GM23338 (cell line): Measurements from ENCODE around the gene ARX. TPM values are rescaled to one million over a fixed set of nuclear protein-coding genes. Genes with fewer than 3 reads are reported as not detected.

Experiments
- ATAC-seq: fragments of 200-7000 bp; cut with Tn5 transposase; 3 replicates; pipeline ENCODE4 v1.9.1; 2020
- DNase-seq: peaks from one replicate; pipeline ENCODE4 v3.0.0-alpha.2; 2015; ENCODE audit warnings: low spot score
- H2AFZ ChIP-seq: fragments of 200-600 bp; sonication (generic); 2 replicates; pipeline ENCODE4 v1.8.0; 2016; ENCODE audit warnings: antibody characterized with exemption, mild to moderate bottlenecking, moderate library complexity
- H3F3A ChIP-seq: fragments of 200-600 bp; sonication (generic); replicated peaks from 2 replicates; pipeline ENCODE4 v1.8.0; 2017; ENCODE audit warnings: antibody characterized with exemption, mixed run types, low read depth
- H3K27ac ChIP-seq: fragments of 200-600 bp; sonication (generic); 2 replicates; pipeline ENCODE4 v1.6.1; 2016; ENCODE audit warnings: low read depth
- H3K27me3 ChIP-seq: fragments of 200-600 bp; sonication (generic); 2 replicates; pipeline ENCODE4 v1.8.0; 2016; ENCODE audit warnings: mild to moderate bottlenecking, mixed run types, moderate library complexity; ENCODE audit not compliant: insufficient read depth
- H3K36me3 ChIP-seq: fragments of 200-600 bp; sonication (generic); 2 replicates; pipeline ENCODE4 v1.8.0; 2016; ENCODE audit warnings: mild to moderate bottlenecking; ENCODE audit not compliant: insufficient read depth
- H3K4me1 ChIP-seq: fragments of 200-600 bp; sonication (generic); 2 replicates; pipeline ENCODE4 v1.8.0; 2016; ENCODE audit warnings: mild to moderate bottlenecking, moderate library complexity; ENCODE audit not compliant: insufficient read depth
- H3K4me2 ChIP-seq: fragments of 200-600 bp; sonication (generic); 2 replicates; pipeline ENCODE4 v1.7.1; 2017; ENCODE audit warnings: mixed run types
- H3K4me3 ChIP-seq: fragments of 200-600 bp; sonication (generic); 2 replicates; pipeline ENCODE4 v1.6.1; 2016; ENCODE audit warnings: mixed run types
- H3K79me2 ChIP-seq: fragments of 200-600 bp; sonication (generic); replicated peaks from 2 replicates; pipeline ENCODE4 v1.8.0; 2017; ENCODE audit warnings: mild to moderate bottlenecking; ENCODE audit not compliant: insufficient read depth
- H3K9me2 ChIP-seq: fragments of 200-600 bp; sonication (generic); 2 replicates; pipeline ENCODE4 v1.8.0; 2017; ENCODE audit not compliant: insufficient read depth
- H4K20me1 ChIP-seq: fragments of 200-600 bp; sonication (generic); replicated peaks from 2 replicates; pipeline ENCODE4 v1.8.0; 2017; ENCODE audit warnings: mild to moderate bottlenecking; ENCODE audit not compliant: insufficient read depth
- H3K27ac Mint-ChIP-seq: 2 replicates; pipeline ENCODE4 v1.8.0; 2020; ENCODE audit warnings: inconsistent platforms, mild to moderate bottlenecking, moderate library complexity, mixed read lengths
- H3K27me3 Mint-ChIP-seq: 3 replicates; pipeline ENCODE4 v1.8.0; 2022; ENCODE audit warnings: low read depth, mild to moderate bottlenecking, moderate library complexity, mixed read lengths, inconsistent platforms; ENCODE audit not compliant: insufficient read depth, poor library complexity
- H3K36me3 Mint-ChIP-seq: 3 replicates; pipeline ENCODE4 v1.8.0; 2021; ENCODE audit warnings: low read depth, mild to moderate bottlenecking, inconsistent platforms, moderate library complexity, mixed read lengths
- H3K4me1 Mint-ChIP-seq: 3 replicates; pipeline ENCODE4 v1.8.0; 2020; ENCODE audit warnings: mild to moderate bottlenecking, inconsistent platforms, mixed read lengths
- H3K4me3 Mint-ChIP-seq: 3 replicates; pipeline ENCODE4 v1.8.0; 2021; ENCODE audit warnings: moderate library complexity, mild to moderate bottlenecking, inconsistent platforms, mixed read lengths
- H3K9me3 Mint-ChIP-seq: 3 replicates; pipeline ENCODE4 v1.8.0; 2020; ENCODE audit warnings: moderate library complexity, mild to moderate bottlenecking, inconsistent platforms, mixed read lengths
- JUNB ChIP-seq: IDR thresholded peaks from one replicate; pipeline ENCODE4 v1.6.1; 2016; ENCODE audit warnings: antibody characterized with exemption; ENCODE audit not compliant: unreplicated experiment
- POLR2AphosphoS5 ChIP-seq: IDR thresholded peaks from 2 replicates; pipeline ENCODE4 v1.6.1; 2016; ENCODE audit warnings: antibody characterized with exemption, low read depth
- REST ChIP-seq: IDR thresholded peaks from one replicate; pipeline ENCODE4 v1.6.1; 2018; ENCODE audit warnings: antibody characterized with exemption; ENCODE audit not compliant: unreplicated experiment
- STAT1 ChIP-seq: IDR thresholded peaks from one replicate; pipeline ENCODE4 v1.6.1; 2016; ENCODE audit warnings: antibody characterized with exemption; ENCODE audit not compliant: unreplicated experiment
- ZNF462 ChIP-seq: fragments of 250-450 bp; sonication (Bioruptor Pico); IDR thresholded peaks from 2 replicates; pipeline ENCODE4 v1.5.0; 2020; ENCODE audit warnings: mild to moderate bottlenecking, moderate library complexity
- polyA plus RNA-seq: library from polyadenylated mRNA; unstranded; fragments of >200 nt; fragmentation: Nextera tagmentation; extraction: Ambion mirVana; gene quantifications from 2 replicates; pipeline ENCODE4 v1.2.1, GENCODE V29; 2016
- total RNA-seq: library from RNA; depleted of rRNA; stranded (reverse); fragments of >200 nt; shearing (Covaris generic); gene quantifications from 2 replicates; pipeline ENCODE4 v1.2.3, GENCODE V29; 2014

Gene ARX
- total and polyA plus RNA-seq, 2 experiments from 2014 or later = 0.13 TPM; not detected in 1

- TF ChIP-seq STAT1 (no peak), JUNB (no peak), ZNF462 (CRISPR knock-in tag) (no peak), POLR2AphosphoS5 (no peak)
These were observed 51.9 kb downstream of the ARX start (continued) for GRCh38 chrX:24963823-24964222.

GRCh38 chrX:24961809-24962208, 54.0 kb downstream of the ARX start:
- Histone ChIP-seq H3K9me2 (no peaks in the 10 kb centered on the region), H3K4me2 (no peak overlapping the region), H3K27me3 (no peaks in the 10 kb centered on the region), H3K27ac (no peak overlapping the region), H3F3A (no peaks in the 10 kb centered on the region), H3K4me3 (no peak overlapping the region), H3K79me2 (no peaks in the 10 kb centered on the region), H3K36me3 (no peaks in the 10 kb centered on the region), H3K4me1 (peaks cover 9% of the 10 kb centered on the region; the same call in 1 of the 2 replicates), H4K20me1 (no peaks in the 10 kb centered on the region), H2AFZ (no peak overlapping the region)
- Mint-ChIP-seq H3K27me3 (peaks cover 1% of the 10 kb centered on the region), H3K4me1 (peaks cover 30% of the 10 kb centered on the region), H3K27ac (no peak overlapping the region), H3K4me3 (no peak overlapping the region), H3K36me3 (no peaks in the 10 kb centered on the region), H3K9me3 (no peaks in the 10 kb centered on the region)
- DNase-seq (no peak), ATAC-seq (no peak)
- no peak for TF ChIP-seq ZNF462 (CRISPR knock-in tag)
- TF ChIP-seq REST = no peak
